Stimulated activated CD4-positive, alpha-beta T cell treated with anti-CD3 and anti-CD28 coated beads, Interleukin-4, amount 100 ng/mL, for 48 hours (primary cell): ENCODE data around the gene DCDC2.
"Not testable (repeated sequence)": the region's sequence is repeated elsewhere in the genome, so short reads cannot be mapped to it uniquely, and the experiment has no call there.

Experiments
- DNase-seq, 2 donors: peaks; one replicate each; pipeline ENCODE4 v3.0.0-alpha.2; 2020; ENCODE audit warnings: low read depth in 2 of 2

Gene DCDC2

GRCh38 chr6:24272148-24272547, 85.7 kb downstream of the DCDC2 start:
- DNase-seq: no peak

GRCh38 chr6:24270011-24270410, 87.8 kb downstream of the DCDC2 start:
- no peak for DNase-seq

- DNase-seq: not testable (repeated sequence)
These were observed 99.6 kb downstream of the DCDC2 start for GRCh38 chr6:24258214-24258613.

GRCh38 chr6:24257282-24257681, 100.6 kb downstream of the DCDC2 start:
- no peak for DNase-seq

- no peak for DNase-seq
These were observed 102.2 kb downstream of the DCDC2 start for GRCh38 chr6:24255676-24256075.

- DNase-seq: no peak
These were observed 104.5 kb downstream of the DCDC2 start for GRCh38 chr6:24253360-24253759.

- no peak for DNase-seq
These were observed 105.6 kb downstream of the DCDC2 start for GRCh38 chr6:24252280-24252679.

- no peak for DNase-seq
These were observed 106.5 kb downstream of the DCDC2 start for GRCh38 chr6:24251339-24251738.

- DNase-seq: no peak
These were observed 107.9 kb downstream of the DCDC2 start for GRCh38 chr6:24249926-24250325.

GRCh38 chr6:24245275-24245674, 112.6 kb downstream of the DCDC2 start:
- DNase-seq: no peak

- no peak for DNase-seq
These were observed 114.9 kb downstream of the DCDC2 start for GRCh38 chr6:24242924-24243323.

- DNase-seq: not testable (repeated sequence)
These were observed 116.1 kb downstream of the DCDC2 start for GRCh38 chr6:24241779-24242178.

- DNase-seq: no peak
These were observed 116.9 kb downstream of the DCDC2 start for GRCh38 chr6:24240943-24241342.

GRCh38 chr6:24240380-24240928, 117.4 kb downstream of the DCDC2 start:
- no peak for DNase-seq

GRCh38 chr6:24238700-24239099, 119.2 kb downstream of the DCDC2 start:
- DNase-seq: no peak

GRCh38 chr6:24236779-24237178, 121.1 kb downstream of the DCDC2 start:
- DNase-seq: not testable (repeated sequence)

GRCh38 chr6:24233813-24234442, 123.9 kb downstream of the DCDC2 start:
- DNase-seq: no peak

- DNase-seq: no peak
These were observed 126.4 kb downstream of the DCDC2 start for GRCh38 chr6:24231438-24231977.

GRCh38 chr6:24229696-24230405, 128.0 kb downstream of the DCDC2 start:
- DNase-seq: no peak

- no peak for DNase-seq
These were observed 129.1 kb downstream of the DCDC2 start for GRCh38 chr6:24228681-24229255.

GRCh38 chr6:24228123-24228522, 129.7 kb downstream of the DCDC2 start:
- no peak for DNase-seq

- DNase-seq: no peak
These were observed 130.3 kb downstream of the DCDC2 start for GRCh38 chr6:24227556-24227955.

GRCh38 chr6:24226541-24226940, 131.3 kb downstream of the DCDC2 start:
- DNase-seq: no peak
